HG03097 (cell line): Measurements from ENCODE around the gene KRT6A.
"Not testable (repeated sequence)": the region's sequence is repeated elsewhere in the genome, so short reads cannot be mapped to it uniquely, and the experiment has no call there.

Source experiments
- ATAC-seq: cut with Tn5 transposase; IDR thresholded peaks from one replicate; pipeline ENCODE4 v1.9.1; 2021; ENCODE audit not compliant: unreplicated experiment, low FRiP score

KRT6A gene

DNA sequence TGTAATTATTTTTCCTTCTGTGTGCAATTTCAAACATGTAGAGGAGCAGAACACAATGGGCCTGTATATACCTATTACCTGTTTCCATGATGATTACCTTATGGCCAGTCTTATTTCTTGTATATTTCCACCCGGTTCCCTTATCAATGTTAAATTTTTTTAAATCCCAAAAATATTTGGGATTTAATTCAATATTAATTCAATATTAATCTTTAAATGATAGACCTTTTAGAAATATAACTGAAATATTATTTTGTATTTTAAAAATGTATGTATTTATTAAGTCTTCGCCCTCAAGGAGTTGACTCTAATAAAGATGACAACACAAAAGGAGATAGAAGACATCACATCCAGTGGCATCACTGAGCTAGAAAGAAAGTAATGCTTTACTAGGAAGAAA is 18.8 kb downstream of the KRT6A start:
- ATAC-seq: no peak

DNA sequence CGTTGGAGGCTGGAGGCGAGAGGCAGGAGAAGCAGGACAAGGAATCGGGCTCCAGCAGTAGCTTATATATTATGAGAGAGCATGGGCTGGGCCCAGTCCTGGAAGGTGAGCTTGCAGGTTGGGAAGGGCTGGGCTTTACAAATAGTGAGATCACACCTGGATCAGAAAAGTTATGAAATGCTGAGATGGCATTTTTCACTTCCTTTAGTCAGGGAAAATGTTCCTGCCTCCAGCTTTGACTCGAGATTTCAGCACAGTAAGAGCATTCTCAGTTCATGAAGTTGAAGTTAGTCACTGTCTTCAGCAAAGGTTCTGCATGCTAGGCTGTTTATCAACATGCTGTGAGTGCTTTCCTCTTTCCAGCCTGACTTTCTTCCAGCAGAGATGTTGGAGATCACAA is 19.3 kb downstream of the KRT6A start, which contains the start of gene KRT6C:
TSS of gene KRT6C (minus strand) at position 38 of the 400 bp plus-strand sequence. CDS start 68 bp downstream, outside the sequence.
- no peak for ATAC-seq

DNA sequence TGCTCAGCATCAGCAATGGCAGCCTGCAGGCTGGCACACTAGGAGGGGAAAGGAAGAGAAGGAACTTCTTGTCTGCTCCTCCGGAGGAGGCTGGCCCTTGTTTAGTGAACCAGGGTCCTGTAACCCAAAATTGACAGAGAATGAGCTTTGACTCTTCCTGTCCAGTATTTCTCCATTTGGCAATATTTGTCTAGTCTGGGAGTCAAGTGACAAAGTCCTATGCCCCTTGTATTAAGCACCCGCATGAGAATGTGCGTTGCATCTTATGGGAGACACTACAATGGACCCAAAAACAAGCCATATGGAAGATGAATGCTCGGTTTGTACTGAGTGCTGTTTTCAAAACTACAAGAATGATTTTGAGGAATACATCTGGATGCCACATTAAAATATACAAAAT is 23.2 kb downstream of the KRT6A start:
- no peak for ATAC-seq

DNA sequence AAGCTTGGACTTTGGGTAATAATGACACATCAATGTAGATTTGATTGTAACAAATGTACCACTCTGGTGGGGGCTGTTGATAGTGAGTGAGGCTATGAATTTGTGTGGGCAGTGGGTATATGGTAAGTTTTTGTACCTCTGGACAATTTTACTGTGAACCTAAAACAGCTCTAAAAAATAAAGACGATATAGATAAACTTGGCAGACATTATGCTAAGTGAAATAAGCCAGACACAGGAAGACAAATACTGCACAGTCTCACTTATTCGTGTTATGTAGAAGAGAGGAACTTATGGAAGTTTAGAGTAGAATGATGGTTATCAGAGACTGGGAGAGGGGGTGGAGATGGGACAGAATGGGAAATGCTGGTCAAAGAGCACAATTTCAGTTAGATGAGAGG is 28.2 kb downstream of the KRT6A start:
- no peak for ATAC-seq

DNA sequence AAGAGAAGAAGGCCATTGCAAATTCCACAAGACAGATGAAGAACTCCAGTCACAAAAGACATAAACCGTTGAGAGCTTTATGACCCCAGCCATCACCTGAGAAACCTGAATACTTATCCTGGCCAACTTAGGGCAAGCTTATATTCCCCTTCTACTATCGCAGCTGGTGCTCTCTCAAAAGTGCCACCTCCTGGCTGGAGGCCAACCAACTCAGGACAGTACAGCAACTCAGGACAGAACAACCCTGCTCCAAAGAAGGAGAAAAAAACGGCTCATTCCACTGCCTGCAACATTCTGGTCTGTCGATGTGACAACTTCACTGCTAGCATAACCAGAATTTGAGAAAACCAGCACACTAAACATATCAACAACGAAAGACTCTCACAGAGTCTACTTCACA is 31.4 kb downstream of the KRT6A start:
- no peak for ATAC-seq

DNA sequence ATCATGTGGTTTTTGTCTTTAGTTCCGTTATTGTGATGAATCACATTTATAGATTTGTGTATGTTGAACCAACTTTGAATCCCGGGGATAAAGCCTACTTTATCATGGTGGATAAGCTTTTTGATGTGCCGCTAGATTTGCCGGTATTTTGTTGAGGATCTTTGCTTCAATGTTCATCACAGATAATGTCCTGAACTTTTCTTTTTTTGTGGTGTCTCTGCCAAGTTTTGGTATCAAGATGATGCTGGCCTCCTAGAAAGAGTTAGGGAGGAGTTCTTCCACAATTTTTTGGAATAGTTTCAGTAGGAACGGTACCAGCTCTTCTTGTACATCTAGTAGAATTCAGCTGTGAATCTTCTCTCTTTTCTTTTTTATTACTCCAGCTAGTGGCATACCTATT is 34.2 kb downstream of the KRT6A start:
- no peak for ATAC-seq

DNA sequence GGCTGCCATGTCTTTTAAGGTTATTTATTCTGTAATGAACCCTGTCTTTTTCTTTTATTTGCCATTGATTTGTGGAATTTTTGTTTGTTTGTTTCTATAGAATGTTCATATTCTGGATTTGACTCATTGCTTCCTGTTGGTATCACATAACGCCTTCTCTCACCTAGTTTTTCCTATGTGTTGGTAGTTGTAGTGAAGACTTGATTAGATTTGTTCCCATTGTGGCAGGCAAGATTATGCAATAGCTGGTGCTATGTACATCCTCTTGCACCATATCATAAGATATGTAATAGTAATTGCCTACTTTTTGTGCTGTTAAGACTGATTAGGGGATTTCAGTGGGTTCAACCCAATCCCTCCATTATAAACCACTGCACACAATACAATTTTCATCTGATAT is 37.2 kb downstream of the KRT6A start:
- no peak for ATAC-seq

DNA sequence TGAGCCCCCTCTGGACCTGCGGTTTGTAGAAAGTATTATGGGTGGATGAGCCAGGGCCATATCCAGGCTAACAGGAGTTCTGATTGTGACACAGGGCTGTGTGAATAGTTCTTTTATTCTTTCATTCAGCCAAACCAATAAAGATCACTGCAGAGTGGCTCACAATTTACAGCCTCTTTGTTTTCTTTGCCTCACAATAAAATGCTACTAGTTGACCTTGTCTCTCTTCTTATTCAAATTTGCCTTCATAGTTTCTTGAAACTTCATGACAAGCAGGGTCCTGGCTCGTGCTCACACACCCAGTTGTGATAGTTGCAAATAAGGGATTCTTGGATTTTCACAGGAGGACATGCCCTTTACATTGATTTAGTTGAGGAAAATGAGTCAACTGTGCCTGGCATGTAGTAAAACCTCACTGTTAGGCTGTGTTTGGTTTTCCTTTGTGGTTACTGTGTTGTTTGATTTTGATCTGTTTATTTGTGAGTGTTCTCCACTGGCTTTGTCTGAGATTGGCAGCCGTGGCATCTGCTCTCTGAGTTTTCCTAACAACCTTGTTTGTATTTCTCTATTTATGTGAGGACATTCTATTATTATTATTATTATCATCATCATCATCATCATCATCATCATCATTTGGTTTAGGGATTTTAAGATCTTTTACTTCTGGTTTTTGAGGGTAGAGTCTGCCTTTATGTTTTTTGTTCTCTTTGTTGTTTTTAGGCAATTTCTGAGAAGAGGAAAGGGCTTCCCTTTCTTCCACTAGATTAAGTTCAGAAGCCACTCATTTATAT is 38.5 kb downstream of the KRT6A start:
- no peak for ATAC-seq

DNA sequence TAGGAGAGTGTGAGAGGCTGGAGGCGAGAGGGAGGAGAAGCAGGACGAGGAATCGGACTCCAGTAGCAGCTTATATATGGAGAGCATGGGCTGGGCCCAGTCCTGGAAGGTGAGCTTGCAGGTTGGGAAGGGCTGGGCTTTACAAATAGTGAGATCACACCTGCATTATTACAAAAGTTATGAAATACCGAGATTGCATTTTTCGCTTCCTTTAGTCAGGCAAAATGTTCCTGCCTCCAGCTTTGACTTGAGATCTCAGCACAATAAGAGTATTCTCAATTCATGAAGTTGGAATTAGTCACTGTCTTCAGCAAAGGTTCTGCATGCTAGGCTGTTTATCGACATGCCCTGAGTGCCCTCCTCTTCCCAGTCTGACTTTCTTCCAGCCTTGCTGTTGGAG is 41.0 kb downstream of the KRT6A start, which contains the start of gene KRT6B:
TSS of gene KRT6B (minus strand) at position 46 of the 400 bp plus-strand sequence. CDS start 68 bp downstream, outside the sequence.
- no peak for ATAC-seq

DNA sequence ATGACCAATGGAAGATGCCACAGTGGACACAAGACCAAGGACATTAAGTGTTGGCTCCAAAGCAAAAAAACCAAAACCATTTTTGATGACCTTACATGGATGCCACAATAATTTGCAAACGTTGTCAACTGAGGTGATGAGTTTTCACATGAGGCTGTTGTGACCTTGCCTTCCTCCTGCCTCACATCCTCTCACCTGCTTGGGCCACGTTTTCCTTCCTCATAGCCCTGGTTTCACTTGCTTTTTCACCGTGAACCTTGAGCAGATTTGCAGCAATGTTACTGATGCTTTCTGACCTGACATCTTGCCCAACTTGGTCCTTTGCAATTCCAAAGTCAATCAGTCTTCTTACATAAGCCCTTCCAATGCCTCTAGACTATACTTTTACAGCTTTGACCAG is 44.8 kb downstream of the KRT6A start:
- no peak for ATAC-seq

DNA sequence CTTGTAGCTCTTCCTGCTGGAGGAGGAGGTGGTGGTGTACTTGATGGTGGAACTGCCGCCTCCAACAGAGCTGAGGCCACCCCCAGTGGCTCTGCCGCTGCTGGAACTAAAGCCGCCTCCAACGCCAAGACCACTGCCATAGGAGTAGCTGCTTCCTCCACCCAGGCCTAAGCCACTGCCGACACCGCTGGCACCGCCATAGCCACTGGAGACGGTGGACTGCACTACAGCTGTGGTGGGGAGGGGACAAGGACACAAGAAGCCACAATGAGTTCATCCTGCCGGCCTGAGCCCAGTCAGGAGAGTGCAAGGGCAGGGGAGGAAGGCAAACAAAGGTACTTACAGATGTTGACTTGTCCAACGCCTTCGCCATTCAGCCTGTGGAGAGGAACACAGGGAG is 45.9 kb downstream of the KRT6A start:
- not testable (repeated sequence) for ATAC-seq

DNA sequence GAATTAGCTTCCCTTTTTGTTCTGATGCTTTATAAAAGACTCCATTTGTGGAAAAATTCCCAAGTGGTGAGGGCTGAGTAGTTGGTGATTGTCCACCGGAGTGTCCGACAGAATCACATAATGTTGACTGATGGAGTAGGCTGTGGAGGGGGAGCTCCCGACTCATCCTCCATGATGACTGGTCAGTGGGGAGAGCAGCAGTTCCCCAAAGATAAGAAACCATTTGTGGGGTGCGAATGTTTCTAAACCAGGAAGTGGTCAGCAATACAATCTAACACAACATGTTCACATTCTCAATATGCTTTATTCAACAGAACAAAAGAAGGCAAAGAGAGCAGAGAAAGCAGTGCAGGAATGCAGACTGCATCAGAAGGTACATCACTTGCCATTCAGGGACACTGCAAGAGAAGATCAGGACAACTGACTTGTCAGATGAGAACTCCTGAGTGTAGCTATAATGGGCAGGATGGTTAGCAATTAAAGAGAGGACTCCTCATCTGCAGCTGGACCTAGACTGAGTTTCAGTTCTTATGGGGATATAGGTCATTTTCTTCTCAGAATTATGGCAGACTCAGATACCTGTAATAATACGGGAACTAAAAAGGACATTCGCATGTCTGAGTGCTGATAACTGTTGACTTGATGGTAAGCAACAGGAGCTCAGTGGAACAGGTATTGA is 46.6 kb downstream of the KRT6A start:
- no peak for ATAC-seq

DNA sequence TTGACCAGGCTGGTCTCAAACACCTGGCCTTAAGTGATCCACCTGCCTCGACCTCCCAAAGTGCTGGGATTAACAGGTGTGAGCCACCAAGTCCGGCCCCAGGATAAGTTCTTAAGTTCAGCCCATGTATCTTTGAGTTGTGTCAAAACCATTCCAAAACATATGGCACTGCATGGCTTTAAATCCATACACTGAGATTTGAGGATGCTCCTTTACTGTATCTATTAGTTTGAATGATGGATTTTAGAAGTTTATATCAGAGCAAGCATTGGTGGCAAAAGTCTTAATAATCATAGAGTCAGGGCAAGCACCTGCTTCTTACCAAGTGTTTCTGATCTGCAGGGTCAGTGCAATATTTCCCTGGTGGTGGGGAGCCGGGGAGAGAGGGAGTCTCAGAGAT is 47.2 kb downstream of the KRT6A start:
- no peak for ATAC-seq

DNA sequence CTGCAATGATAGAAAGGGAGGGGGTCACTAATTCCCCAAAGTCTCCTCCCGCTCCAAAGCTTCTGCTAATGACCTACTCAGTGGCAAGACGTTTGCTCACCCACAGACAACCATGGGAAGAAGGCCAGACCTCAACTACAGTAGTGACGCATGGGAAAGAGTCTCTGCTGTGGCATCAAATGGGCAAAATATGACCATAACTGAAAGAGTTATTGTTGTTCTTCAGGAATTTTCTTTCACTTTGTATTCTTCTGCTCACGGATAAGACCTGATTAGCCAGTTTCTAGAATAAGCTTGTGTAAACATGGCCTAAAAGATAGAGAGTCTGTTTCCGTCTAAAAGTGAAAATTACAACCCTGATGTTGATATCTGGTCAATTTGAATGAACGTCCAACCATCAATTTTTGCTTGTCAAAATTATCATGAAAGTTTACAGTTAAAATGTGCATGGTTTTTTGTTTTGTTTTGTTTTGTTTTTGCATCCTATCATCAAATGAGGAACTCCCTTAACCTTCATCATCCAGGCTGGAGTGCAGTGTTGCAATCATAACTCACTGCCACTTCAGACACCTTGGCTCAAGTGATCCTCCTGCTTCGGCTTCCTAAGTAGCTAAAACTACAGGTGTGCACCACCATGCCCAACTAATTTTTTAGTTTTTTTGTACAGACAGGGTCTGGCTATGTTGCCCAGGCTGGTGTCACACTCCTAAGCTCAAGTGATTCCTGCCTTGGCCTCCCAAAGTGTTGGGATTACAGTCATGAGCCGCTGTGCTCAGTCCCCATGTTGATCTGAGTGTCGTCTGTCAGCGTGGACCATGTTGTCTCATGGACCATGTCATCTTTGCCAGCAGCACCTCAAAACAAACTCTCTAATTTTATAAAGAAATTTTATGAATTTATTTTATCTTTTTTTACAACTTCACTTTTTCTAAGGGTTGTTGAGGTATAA is 48.1 kb downstream of the KRT6A start:
- no peak for ATAC-seq

DNA sequence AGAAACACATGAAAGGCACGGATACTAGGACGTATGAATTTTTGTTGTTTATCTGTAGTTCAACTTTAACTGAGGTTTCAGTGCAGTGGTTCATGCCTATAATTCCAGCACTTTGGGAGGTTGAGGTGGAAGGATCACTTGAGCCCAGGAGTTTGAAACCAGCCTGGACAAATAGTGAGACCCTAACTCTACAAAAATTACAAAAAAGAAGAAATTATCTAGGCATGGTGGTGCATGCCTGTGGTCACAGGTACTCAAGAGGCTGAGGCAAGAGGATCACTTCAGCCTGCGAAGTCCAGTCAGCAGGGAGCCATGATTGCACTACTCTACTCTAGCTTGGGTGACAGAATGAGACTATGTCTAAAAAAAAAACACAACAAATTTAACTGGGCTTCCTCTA is 49.1 kb downstream of the KRT6A start:
- no peak for ATAC-seq

DNA sequence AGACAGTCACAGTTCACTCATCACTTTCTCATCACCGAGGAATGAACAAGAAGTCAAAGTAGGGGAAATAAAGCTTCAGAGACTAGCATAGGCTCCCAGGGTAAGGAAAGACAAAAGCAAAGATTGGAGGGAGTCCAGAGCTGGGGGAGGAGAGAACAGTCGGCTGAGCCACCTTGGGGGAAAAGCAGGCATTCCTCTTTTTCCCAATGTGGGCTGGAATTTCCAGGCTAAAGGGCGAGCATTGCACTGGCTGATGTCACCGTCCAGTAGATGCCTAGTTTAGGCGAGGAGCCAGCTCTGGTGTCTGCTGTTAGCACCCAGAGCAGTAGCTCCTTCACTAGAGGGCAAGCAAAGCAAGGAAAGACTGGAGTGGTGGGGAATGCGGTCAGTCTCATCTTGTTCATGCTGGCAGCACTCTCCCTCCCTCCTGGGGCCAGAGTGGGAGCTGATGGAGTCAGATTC is 50.4 kb downstream of the KRT6A start:
- ATAC-seq: no peak

DNA sequence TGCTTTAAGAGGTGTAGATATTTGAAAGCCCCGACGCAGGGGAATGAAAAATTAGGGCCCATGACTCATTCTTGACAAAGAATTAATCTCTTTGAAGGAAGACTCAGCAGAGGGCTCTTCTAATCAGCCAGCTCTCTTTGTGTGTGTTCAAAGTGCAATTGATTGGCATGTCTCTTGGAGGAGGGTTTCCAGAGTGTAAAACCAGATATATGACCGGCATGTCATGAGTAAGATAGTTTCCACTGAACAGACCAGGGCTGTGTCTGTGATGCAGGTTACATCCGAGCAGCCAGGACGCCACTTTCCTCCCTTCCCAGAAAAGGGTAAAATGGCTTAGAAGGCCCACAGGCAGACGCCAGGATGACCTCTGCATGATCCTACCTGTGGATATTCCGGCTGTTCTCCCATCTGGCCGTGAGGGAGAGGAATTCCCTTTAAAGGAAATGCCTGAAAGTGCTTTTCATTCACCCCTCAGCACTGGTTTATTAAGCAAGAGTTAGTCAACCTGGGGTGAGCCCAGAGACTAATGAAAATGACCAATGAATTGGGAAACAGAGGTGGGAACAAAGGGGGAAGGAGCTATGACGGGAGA is 51.6 kb downstream of the KRT6A start:
- no peak for ATAC-seq

DNA sequence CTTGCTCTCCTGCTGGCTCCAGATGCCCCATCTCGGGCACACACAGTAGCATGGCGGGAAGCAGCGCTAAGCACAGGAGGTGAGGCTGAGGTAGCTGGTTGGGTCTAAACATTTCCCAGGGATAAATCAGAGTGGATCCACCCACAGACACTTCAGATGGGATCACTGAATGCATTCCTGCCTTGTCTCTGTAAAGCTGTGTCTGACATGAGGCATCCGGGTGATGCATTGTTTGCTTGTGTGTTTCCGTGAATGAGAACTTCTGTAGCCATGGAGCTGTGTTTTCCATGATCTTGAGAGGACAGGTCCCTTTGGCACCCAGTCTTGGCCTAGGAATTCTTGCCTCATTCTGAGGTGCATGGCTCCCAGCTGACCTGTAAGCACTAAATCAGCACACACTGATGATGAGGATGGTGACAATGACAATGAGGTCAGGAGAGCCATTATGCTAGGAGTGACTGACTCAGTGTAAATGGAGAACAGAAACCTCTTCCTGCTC is 52.2 kb downstream of the KRT6A start:
- no peak for ATAC-seq

DNA sequence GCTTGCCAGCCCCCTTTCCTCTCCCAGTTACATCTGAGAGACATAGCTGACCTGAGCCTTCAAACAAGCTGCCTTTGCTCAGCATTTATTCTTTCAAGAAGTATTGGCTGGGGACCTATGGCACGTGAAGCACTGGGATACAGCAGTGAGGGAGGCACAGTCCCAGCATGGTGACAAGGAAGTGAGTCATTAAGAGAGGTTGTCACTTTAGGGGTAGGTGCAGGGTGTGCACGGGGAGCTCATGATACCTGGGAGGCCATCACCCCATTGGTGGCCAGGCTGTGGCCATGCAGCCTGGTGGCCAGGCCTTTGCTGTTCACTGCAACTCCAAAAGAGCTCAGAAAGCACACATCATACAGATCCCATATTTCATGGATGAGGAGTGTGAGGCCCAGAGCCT is 53.2 kb downstream of the KRT6A start:
- ATAC-seq: no peak

DNA sequence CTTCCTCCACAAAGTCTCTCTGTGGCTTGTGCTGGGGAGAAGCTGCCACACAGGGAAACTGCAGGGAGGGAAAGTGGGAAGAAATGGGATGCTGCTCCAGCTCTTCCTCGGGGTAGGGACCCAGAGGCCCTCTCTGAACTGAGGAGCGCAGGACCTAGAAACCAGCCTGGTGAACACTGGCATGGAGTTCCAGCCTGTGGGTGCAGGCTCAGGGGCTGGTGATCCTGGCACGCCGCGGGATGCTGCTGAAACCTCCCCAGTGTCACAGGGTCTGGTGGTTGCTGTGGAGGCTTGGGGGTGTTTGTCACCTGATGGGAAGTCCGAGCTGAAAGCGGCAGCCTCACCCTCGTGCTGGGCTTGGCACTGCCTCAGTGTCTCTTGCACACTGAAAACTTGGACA is 53.6 kb downstream of the KRT6A start:
- ATAC-seq: no peak
